ENCODE data around the gene DNAJC30. TPM values are rescaled to one million over a fixed set of nuclear protein-coding genes. Genes with fewer than 3 reads are reported as not detected.

DNAJC30 gene
- total RNA-seq, 3 donors from 2014 or later, result 2.9 to 6.9 (median 4.6) TPM

DNA sequence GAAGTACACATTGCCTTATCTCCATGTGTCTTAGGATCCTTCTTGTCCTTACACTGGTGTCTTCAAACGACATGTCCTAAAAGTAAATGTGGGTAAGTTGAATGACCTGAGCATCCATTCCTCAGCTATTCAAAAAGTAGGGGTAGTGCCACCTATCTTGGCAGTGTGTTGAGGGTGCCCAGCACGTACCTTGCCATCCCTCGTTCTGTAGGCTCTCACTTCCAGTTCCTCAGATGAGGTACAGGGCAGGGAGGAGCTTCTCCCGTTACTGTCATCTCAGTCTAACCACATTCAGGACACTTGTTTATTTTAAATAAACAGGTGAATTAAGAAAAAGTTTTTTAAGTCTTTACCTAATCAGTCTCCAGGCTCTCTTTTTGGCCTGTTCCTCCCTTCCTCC lies 13.1 kb upstream of the DNAJC30 start:
- DNase-seq (ENCODE audit: low spot score in 2 of 2), result no peak
- peaks cover 3% of the 10 kb centered on the region for H3K36me3 ChIP-seq
- no peaks in the 10 kb centered on the region for H3K27me3 ChIP-seq
- TF ChIP-seq POLR2AphosphoS5 (IDR thresholded peaks at IDR 0.05) (no peak), POLR2A (IDR thresholded peaks at IDR 0.05) (no peak)
- TF ChIP-seq, protein P1, sequence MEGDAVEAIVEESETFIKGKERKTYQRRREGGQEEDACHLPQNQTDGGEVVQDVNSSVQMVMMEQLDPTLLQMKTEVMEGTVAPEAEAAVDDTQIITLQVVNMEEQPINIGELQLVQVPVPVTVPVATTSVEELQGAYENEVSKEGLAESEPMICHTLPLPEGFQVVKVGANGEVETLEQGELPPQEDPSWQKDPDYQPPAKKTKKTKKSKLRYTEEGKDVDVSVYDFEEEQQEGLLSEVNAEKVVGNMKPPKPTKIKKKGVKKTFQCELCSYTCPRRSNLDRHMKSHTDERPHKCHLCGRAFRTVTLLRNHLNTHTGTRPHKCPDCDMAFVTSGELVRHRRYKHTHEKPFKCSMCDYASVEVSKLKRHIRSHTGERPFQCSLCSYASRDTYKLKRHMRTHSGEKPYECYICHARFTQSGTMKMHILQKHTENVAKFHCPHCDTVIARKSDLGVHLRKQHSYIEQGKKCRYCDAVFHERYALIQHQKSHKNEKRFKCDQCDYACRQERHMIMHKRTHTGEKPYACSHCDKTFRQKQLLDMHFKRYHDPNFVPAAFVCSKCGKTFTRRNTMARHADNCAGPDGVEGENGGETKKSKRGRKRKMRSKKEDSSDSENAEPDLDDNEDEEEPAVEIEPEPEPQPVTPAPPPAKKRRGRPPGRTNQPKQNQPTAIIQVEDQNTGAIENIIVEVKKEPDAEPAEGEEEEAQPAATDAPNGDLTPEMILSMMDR (IDR thresholded peaks at IDR 0.05), result no peak
- no peaks in the 10 kb centered on the region for H3K9me3 ChIP-seq
- no peak overlapping the region for H3K4me3 ChIP-seq
- no peak overlapping the region for H3K27ac ChIP-seq
- intact Hi-C loops (cut with DNase I; ENCODE audit: low total_unique reads), result no loop called here
- no peaks in the 10 kb centered on the region for H3K4me1 ChIP-seq

DNA sequence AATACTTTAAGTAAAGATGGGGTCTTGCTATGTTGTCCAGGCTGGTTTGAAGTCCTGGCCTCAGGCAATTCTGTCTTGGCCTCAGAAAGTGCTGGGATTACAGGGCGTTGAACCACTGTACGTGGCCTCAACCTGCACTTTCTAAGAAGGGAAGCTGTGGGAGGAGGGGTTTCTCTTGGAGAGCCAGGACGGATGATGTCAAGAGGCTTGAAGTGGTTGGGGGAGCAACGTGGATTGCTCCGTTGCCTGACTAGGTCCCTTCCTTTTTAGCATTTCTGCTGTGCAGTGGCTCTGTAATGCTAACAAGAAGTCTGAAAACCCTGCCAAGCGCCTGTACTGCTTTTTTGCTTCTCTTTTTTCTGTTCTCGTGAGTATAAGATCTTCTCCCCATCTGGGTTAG lies 7.4 kb upstream of the DNAJC30 start:
- H3K27me3 ChIP-seq, result no peaks in the 10 kb centered on the region
- no peaks in the 10 kb centered on the region for H3K4me1 ChIP-seq
- intact Hi-C loops (cut with DNase I; ENCODE audit: low total_unique reads), result no loop called here
- TF ChIP-seq POLR2AphosphoS5 (IDR thresholded peaks at IDR 0.05) (no peak), POLR2A (IDR thresholded peaks at IDR 0.05) (no peak)
- TF ChIP-seq, protein P1 (IDR thresholded peaks at IDR 0.05), result no peak
- H3K9me3 ChIP-seq, result no peaks in the 10 kb centered on the region
- no peak for DNase-seq (ENCODE audit: low spot score in 2 of 2)
- peaks cover 3% of the 10 kb centered on the region for H3K36me3 ChIP-seq
- H3K27ac ChIP-seq, result no peak overlapping the region
- no peak overlapping the region for H3K4me3 ChIP-seq

DNA sequence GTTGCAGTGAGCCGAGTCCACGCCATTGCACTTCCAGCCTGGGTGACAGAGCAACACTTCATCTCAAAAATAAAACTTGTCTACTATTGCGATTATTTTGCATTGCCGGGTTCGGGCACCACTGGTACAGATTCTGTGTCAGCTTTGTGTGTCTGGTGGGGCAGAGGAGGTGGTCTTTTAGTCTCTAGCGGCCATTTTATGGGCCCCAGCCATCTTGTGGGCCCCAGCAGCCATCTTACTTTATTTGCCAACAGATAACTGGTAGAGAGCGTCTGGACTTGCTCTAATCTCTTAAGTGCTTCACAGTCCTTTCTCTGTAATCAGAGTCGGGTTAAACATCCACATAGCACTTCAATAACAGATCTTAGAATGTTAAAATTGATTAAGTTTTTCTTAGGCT lies 5.0 kb upstream of the DNAJC30 start:
- intact Hi-C loops (cut with DNase I; ENCODE audit: low total_unique reads), result no loop called here
- Histone ChIP-seq H3K9me3 (no peaks in the 10 kb centered on the region), H3K27ac (no peak overlapping the region), H3K27me3 (no peaks in the 10 kb centered on the region), H3K4me3 (no peak overlapping the region), H3K36me3 (peaks cover 3% of the 10 kb centered on the region), H3K4me1 (no peaks in the 10 kb centered on the region)
- TF ChIP-seq, protein P1 (IDR thresholded peaks at IDR 0.05), result no peak
- no peak for TF ChIP-seq POLR2AphosphoS5 (IDR thresholded peaks at IDR 0.05)
- no peak for TF ChIP-seq POLR2A (IDR thresholded peaks at IDR 0.05)
- no peak for DNase-seq (ENCODE audit: low spot score in 2 of 2)

DNA sequence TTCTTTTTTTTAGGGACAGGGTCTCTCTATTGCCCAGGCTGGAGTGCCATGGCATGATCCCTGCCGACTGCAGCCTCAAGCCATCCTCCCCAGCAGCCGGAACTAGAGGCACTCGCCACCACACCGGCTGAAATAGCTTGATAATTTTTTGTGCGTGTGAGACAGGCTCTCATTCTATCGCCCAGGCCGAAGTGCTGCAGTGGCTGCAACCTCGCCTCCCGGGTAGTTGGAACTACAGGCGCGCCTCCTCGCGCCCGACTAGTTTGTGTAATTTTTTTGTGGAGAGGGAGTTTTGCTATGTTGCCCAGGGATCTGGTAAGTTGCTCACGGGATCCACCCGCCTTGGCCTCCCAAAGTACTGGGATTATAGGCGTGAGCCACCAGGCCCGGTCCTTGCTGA lies 2.1 kb upstream of the DNAJC30 start:
- Histone ChIP-seq H3K36me3 (no peaks in the 10 kb centered on the region), H3K27ac (no peak overlapping the region), H3K27me3 (no peaks in the 10 kb centered on the region), H3K4me1 (peaks cover 11 to 14% of the 10 kb centered on the region in 2 donors), H3K9me3 (no peaks in the 10 kb centered on the region), H3K4me3 (no peak overlapping the region)
- no peak for DNase-seq (ENCODE audit: low spot score in 2 of 2)
- intact Hi-C loops (cut with DNase I; ENCODE audit: low total_unique reads), result no loop called here
- TF ChIP-seq, protein P1 (IDR thresholded peaks at IDR 0.05), result no peak
- TF ChIP-seq POLR2A (IDR thresholded peaks at IDR 0.05) (no peak), POLR2AphosphoS5 (IDR thresholded peaks at IDR 0.05) (no peak)

DNA sequence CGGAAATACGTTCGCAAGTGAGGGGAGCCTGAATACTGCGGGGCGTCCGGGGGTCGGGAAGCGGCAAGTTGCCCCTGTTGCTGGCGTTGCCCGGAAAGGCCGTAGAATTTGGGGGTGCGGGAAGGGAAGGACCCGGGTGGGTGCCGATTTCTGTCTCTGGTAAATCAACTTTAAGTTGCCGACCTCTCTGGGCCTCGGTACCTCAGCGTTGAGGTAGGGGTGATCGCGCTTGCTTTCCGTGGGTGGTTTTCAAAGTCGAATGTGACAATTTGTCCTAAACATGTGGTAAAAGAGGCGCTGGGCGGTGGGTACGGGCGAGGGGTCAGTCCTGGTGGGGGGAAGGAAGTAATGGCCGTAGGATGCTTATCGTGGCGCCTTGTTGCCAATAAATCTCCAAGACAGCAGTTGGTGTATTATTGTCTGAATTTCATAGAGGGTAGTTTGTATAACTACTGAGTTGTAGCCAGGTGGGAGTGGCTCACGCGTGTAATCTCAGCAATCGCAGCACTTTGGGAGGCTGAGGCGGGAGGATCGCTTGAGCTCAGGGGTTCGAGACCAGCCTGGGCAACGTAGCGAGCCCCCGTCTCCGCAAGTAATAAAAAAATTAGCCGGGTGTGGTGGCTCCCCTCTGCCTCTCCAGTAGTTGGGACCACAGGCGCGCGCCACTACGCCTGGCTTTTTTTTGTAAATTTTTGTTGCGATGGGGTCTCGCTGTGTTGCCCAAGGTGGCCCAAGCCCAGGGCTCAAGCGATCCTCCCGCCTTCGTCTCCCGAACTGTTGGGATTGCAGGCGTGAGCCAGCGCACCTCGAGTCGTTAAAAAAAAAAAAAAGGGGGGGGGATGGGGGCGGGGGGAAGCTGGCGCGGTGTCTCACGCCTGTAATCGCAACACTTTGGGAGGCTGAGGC lies 788 bp upstream of the DNAJC30 start:
- no peaks in the 10 kb centered on the region for H3K36me3 ChIP-seq
- peak overlapping the region; percentile 68 to 87 (median 86) for H3K4me3 ChIP-seq
- intact Hi-C loops (cut with DNase I; ENCODE audit: low total_unique reads), result no loop called here
- H3K27ac ChIP-seq, result peak overlapping the region; percentile 85 to 88
- H3K4me1 ChIP-seq, result peaks cover 11 to 14% of the 10 kb centered on the region in 2 donors
- H3K9me3 ChIP-seq, result no peaks in the 10 kb centered on the region
- TF ChIP-seq, protein P1 (IDR thresholded peaks at IDR 0.05), result no peak
- TF ChIP-seq POLR2A (IDR thresholded peaks at IDR 0.05) (no peak), POLR2AphosphoS5 (IDR thresholded peaks at IDR 0.05) (no peak)
- DNase-seq (ENCODE audit: low spot score in 2 of 2), result no peak
- H3K27me3 ChIP-seq, result no peaks in the 10 kb centered on the region

Measured in breast epithelium (tissue), 4 donors.